GM12874 (cell line): ENCODE measurements around the gene MCF2L.

Experiments used
- TF ChIP-seq, protein P1 (sequence below): IDR thresholded peaks from 2 replicates; pipeline ENCODE4 v1.5.1; 2011; ENCODE audit warnings: low read depth, mild to moderate bottlenecking, control low read depth, low read length, moderate library complexity; ENCODE audit not compliant: insufficient read depth

MCF2L gene, protein sequence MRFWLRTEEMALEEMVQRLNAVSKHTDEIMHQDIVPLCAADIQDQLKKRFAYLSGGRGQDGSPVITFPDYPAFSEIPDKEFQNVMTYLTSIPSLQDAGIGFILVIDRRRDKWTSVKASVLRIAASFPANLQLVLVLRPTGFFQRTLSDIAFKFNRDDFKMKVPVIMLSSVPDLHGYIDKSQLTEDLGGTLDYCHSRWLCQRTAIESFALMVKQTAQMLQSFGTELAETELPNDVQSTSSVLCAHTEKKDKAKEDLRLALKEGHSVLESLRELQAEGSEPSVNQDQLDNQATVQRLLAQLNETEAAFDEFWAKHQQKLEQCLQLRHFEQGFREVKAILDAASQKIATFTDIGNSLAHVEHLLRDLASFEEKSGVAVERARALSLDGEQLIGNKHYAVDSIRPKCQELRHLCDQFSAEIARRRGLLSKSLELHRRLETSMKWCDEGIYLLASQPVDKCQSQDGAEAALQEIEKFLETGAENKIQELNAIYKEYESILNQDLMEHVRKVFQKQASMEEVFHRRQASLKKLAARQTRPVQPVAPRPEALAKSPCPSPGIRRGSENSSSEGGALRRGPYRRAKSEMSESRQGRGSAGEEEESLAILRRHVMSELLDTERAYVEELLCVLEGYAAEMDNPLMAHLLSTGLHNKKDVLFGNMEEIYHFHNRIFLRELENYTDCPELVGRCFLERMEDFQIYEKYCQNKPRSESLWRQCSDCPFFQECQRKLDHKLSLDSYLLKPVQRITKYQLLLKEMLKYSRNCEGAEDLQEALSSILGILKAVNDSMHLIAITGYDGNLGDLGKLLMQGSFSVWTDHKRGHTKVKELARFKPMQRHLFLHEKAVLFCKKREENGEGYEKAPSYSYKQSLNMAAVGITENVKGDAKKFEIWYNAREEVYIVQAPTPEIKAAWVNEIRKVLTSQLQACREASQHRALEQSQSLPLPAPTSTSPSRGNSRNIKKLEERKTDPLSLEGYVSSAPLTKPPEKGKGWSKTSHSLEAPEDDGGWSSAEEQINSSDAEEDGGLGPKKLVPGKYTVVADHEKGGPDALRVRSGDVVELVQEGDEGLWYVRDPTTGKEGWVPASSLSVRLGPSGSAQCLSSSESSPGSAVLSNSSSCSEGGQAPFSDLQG

DNA sequence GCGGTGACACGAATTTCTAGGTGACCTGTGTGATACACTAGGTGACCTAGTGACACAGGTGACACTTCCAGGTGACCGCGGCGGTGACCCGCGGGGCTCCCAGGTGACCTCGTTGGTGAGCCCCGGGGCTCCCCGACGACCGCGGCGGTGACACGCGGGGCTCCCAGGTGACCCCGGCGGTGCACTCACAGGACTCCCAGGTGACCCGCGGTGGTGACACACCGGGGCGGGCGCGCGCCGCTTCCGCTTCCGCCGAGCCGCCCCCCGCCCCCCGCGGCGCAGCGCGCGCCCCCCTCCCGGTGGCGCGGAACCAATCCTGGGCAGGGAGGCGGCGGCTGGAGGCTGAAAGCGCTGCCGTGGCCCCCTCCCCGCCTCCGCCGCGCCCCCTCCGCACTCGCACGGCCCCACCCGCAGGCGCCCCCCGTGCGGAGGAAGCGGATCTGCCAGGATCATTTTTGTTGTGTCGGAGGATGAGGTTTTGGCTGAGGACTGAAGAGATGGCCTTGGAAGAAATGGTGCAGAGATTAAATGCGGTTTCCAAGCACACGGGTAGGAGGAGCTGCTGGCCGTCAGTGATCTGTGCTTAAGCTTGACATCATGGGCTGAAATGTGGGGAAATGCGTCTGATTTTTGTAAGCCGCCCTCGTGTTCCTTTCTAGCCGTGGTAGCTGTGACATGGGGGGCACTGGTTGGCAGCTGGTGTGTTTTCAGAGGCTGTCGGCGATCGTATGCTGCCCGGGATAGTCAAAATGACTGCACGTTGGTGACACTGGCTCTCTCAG lies at the start of gene MCF2L:
TSS of gene MCF2L (plus strand) at position 305 of the 782 bp plus-strand sequence. CDS start at position 471, 166 bp downstream.
- TF ChIP-seq, protein P1, sequence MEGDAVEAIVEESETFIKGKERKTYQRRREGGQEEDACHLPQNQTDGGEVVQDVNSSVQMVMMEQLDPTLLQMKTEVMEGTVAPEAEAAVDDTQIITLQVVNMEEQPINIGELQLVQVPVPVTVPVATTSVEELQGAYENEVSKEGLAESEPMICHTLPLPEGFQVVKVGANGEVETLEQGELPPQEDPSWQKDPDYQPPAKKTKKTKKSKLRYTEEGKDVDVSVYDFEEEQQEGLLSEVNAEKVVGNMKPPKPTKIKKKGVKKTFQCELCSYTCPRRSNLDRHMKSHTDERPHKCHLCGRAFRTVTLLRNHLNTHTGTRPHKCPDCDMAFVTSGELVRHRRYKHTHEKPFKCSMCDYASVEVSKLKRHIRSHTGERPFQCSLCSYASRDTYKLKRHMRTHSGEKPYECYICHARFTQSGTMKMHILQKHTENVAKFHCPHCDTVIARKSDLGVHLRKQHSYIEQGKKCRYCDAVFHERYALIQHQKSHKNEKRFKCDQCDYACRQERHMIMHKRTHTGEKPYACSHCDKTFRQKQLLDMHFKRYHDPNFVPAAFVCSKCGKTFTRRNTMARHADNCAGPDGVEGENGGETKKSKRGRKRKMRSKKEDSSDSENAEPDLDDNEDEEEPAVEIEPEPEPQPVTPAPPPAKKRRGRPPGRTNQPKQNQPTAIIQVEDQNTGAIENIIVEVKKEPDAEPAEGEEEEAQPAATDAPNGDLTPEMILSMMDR = no peak

DNA sequence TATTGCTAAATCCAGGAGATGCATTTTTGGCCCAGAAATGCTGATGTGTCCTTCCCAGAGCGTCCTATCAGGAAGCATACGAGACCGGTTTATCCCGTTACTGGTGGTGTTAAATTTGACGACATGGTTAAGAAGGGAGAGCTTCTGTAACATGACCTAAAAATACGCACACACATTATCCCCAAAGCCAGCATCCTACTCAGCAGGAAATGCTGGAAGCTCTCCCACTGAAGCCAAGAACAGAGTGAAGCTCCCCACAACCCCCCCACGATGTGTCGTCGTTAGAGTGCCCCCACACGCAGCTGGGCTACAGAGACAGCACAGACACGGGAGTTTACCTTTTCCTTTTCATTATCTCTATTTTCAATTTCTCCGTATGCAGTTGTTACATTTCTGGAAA lies 45.1 kb upstream of the MCF2L start:
- TF ChIP-seq, protein P1 = no peak

DNA sequence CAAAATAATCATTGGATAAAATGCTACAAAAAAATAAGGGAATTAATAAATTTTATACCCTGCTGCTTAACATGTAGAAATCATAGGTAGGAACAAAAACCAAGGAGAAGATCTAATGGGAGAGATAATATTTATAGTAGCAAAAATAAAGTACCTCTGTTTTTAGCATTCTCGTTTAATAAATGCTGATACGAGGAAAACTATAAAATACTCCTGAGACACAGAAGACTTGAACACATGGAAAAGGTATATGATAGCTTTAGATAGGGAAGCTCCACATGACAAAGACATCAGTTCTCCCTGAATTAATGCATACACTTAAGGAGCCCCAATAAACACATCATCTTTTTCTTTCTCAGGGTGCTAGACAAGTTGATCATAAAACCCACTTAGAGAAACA lies 44.6 kb upstream of the MCF2L start:
- TF ChIP-seq, protein P1 = no peak

DNA sequence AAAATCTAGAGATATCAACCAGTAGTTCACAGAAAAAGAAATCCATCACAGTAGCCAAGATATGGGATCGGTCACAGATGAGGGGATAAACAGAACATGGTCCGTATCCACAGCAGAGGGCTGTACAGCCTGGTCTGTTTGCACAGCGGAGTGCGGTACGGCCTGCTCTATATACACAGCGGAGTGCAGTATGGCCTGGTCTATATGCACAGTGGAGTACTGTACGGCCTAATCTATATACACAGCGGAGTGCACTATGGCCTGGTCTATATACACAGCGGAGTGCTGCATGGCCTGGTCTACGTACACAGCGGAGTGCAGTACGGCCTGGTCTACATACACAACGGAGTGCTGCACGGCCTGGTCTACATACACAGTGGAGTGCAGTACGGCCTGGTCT lies 43.0 kb upstream of the MCF2L start:
- TF ChIP-seq, protein P1 = no peak

DNA sequence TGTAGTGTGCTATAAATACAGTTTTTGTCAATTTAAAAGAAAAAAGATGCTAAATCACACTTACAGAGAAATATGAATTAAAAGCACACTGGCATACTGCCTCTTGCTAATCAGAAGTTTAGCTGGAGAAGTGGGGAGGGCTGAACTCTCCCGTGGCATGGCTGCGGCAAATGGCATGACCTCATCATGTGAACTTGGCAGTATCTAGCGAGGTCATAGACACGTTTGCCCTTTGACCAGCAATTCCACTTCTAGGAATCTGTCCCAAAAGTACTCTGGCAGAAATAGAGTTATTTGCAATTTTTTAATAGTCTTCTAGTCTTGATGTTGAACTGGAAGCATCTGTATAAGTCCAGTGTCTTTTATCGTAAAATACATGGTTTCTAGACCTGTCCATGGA lies 42.0 kb upstream of the MCF2L start:
- TF ChIP-seq, protein P1 = no peak

DNA sequence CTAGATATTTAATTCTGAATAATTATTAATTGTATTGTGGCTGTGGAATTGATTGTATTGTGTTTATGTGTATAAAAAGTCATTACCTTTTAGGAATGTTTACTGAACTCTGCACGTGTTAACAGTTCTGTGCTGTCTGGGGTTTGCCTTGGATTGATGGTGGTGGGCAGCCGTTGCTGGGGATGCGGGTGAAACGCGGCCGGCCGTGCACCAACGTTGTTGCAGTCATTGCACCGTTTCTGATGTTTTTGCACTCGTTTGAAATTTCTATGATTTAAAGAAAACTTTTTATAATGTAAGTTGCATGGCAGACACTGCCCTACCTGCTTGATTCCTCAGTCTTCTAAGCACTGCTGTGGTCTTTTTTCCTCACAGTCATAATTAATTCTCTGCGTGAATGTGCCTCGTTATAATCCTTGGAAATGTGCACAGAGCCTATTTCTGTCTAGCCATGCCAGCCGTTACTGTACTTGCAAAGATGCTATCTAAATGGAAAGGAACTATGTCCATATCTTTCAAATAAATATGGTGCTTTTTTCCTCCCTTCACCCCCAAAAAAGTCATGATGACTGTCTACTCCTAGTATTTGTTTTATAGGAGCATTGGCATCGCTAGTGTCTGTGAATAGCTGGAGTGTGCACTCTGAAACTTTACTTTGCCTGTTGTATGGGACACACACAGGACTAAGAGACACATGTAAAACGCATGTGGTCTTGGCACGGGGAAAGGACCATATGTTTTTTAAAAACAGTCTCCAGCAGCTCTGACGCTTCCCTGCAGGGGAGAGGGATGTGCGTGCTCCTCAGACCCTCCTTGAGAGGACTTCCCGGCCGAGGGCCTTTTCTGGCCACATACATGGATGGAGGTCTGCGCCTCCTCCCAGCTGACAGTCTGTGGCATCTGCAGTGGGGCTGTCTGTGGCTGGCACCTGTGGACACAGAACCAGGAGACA lies 40.7 kb upstream of the MCF2L start:
- TF ChIP-seq, protein P1 = no peak
